ENCODE data around the gene DTNB. TPM values are rescaled to one million over a fixed set of nuclear protein-coding genes. Genes with fewer than 3 reads are reported as not detected.

DTNB gene
- total RNA-seq, 1 donor from 2014 or later = 30.5 TPM

DNA sequence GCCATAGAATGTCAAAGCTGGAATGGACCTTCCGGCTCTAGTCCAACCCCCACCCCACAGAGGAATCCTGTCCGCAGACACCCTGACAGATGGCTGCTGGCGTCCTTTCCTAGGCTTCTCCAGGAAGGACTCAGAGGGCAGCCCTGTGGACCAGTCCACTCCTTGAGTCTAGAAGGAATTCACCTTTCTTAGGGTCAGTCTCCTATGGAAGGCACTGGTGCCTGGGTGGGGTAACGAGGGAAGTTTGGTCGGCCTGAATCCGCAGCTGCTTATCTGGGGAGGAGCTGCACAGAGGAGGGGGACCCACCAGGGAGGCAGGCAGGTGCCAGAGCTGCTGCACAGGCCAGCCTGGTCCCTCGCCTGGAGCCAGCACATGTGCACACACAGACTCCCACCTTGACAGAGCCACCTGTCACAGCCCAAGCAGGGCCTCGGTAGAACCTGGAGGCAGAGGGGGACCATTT lies 334.1 kb downstream of the DTNB start:
- Mint-ChIP-seq H3K4me1 (peaks cover 45% of the 10 kb centered on the region), H3K9me3 (no peaks in the 10 kb centered on the region), H3K27ac (peak overlapping the region; percentile 70), H3K4me3 (peak overlapping the region; percentile 71), H3K27me3 (no peaks in the 10 kb centered on the region), H3K36me3 (ENCODE audit: low read depth) (peaks cover 19% of the 10 kb centered on the region)
- no peak for DNase-seq
- intact Hi-C loops (cut with micrococcal nuclease) = no loop called here

DNA sequence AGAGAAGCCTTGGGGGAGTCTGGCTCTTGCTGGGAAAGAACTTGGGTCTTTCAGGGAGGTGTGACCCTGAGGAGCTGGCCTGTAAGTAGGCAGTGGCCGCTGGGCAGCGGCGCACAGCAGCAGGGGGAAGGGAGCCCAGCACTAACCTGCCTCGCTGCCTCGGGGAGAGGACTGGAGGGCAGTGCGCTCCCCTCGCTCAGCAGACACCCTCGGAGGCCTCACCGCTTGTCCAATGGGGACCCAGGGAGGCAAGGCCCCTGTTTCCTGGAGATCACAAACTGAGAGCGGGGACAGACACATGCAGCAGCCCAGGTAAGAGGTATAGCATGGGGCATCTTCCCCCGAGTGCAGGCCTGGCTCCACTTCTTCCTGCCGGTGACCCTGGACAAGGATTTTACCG lies 335.0 kb downstream of the DTNB start:
- H3K27ac Mint-ChIP-seq = peak overlapping the region; percentile 10
- H3K9me3 Mint-ChIP-seq = no peaks in the 10 kb centered on the region
- no peaks in the 10 kb centered on the region for H3K27me3 Mint-ChIP-seq
- H3K4me1 Mint-ChIP-seq = peaks cover 50% of the 10 kb centered on the region
- H3K4me3 Mint-ChIP-seq = peak overlapping the region; percentile 71
- H3K36me3 Mint-ChIP-seq (ENCODE audit: low read depth) = peaks cover 19% of the 10 kb centered on the region
- intact Hi-C loops (cut with micrococcal nuclease) = no loop called here
- DNase-seq = no peak

- no peaks in the 10 kb centered on the region for H3K27me3 Mint-ChIP-seq
- H3K4me1 Mint-ChIP-seq = peaks cover 54% of the 10 kb centered on the region
- H3K9me3 Mint-ChIP-seq = no peaks in the 10 kb centered on the region
- H3K36me3 Mint-ChIP-seq (ENCODE audit: low read depth) = peaks cover 19% of the 10 kb centered on the region
- DNase-seq = no peak
- intact Hi-C loops (cut with micrococcal nuclease) = no loop called here
- peak overlapping the region; percentile 35 for H3K4me3 Mint-ChIP-seq
- peak overlapping the region; percentile 70 for H3K27ac Mint-ChIP-seq
These were observed 335.5 kb downstream of the DTNB start for GRCh38 chr2:25337891-25338290.

DNA sequence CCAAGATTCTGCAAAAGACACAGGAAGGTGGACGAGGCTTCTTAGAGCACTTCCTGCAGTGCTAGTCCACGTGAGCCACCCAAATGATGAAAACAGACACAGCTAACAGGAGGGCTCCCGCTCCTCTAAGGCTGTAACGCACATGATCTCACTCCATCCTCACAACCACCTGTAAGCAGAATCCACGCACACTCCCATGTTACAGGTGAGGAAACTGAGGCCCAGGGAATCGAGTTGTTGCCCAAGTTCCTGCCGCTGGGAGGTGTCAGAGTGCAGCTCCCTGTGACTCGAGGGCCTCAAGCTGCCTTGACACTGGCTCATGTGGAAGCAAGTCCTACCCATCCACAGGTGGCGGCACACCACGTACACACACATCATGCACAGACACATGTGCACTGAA lies 336.1 kb downstream of the DTNB start:
- Mint-ChIP-seq H3K4me3 (peak overlapping the region; percentile 35), H3K9me3 (no peaks in the 10 kb centered on the region), H3K4me1 (peaks cover 55% of the 10 kb centered on the region), H3K27me3 (no peaks in the 10 kb centered on the region), H3K27ac (peak overlapping the region; percentile 70), H3K36me3 (ENCODE audit: low read depth) (peaks cover 19% of the 10 kb centered on the region)
- peak; percentile 69 for DNase-seq
- intact Hi-C loops (cut with micrococcal nuclease) = no loop called here

DNA sequence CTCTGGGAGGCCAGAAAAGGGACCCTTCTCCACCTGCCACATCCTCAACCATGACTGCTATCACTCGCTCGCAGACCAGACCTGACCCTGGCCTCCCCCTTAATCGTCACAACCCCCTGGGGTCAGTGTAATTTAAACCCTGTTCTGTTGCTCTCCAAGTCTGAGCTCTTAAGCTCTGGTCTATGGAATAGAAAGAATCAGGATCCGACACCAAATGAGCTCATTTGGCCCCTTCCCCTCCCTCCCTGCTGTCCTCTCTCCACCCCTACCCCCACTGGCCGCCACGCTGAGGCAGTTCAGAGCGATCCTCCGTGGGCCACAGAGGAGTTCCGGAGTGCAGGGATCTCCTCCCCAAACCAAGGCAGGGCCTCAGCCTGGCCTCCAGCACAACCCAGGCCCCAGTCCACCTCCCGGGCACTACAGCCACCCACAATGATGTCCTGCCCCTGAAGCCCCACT lies 337.0 kb downstream of the DTNB start:
- intact Hi-C loops (cut with micrococcal nuclease) = no loop called here
- H3K36me3 Mint-ChIP-seq (ENCODE audit: low read depth) = peaks cover 28% of the 10 kb centered on the region
- peaks cover 64% of the 10 kb centered on the region for H3K4me1 Mint-ChIP-seq
- DNase-seq = no peak
- peak overlapping the region; percentile 58 for H3K27ac Mint-ChIP-seq
- H3K9me3 Mint-ChIP-seq = no peaks in the 10 kb centered on the region
- no peak overlapping the region for H3K4me3 Mint-ChIP-seq
- no peaks in the 10 kb centered on the region for H3K27me3 Mint-ChIP-seq

DNA sequence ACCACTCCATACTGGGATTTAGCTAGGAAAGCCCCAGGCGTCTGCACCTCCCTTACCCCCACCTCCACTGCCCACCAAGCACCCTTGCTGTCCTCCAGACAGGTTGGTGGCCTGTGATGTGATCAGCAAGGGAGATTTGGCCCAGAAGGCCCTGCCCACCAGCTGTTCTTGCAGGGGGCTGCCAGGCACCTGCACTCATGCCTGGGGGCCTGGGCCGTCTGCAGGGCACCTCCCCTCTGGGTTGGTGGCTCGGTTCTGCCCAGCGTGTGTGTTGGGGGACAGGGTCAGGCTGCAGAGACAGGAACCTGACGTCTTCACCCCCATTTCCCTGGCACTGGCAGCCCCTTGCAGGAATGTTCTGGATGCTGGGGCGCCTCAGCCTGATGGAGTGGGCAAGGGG lies 337.4 kb downstream of the DTNB start:
- no peak overlapping the region for H3K27ac Mint-ChIP-seq
- H3K4me3 Mint-ChIP-seq = no peak overlapping the region
- intact Hi-C loops (cut with micrococcal nuclease) = no loop called here
- H3K36me3 Mint-ChIP-seq (ENCODE audit: low read depth) = peaks cover 32% of the 10 kb centered on the region
- peaks cover 68% of the 10 kb centered on the region for H3K4me1 Mint-ChIP-seq
- no peak for DNase-seq
- H3K27me3 Mint-ChIP-seq = no peaks in the 10 kb centered on the region
- no peaks in the 10 kb centered on the region for H3K9me3 Mint-ChIP-seq

DNA sequence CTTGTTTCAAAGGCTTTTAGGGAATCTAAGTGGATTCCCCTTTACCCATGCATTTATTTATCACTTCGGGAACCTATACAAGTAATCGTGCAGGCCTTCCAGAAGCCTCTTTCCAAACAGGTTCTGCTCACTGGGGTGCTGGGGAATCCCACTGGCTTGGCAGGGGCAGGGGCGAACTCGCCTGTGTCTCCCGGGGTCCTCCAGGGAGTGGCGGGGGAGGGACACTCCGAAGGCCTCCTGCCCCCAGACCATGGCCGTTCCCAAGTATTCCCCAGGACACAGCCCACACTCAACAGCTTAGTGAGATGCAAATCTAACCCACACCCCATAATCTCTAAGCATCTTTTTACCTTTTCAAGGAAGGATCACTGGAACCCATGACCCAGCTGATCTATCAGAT lies 338.2 kb downstream of the DTNB start:
- Mint-ChIP-seq H3K27ac (peak overlapping the region; percentile 31), H3K36me3 (ENCODE audit: low read depth) (peaks cover 35% of the 10 kb centered on the region), H3K9me3 (no peaks in the 10 kb centered on the region), H3K27me3 (no peaks in the 10 kb centered on the region), H3K4me3 (peak overlapping the region; percentile 18), H3K4me1 (peaks cover 73% of the 10 kb centered on the region)
- intact Hi-C loops (cut with micrococcal nuclease) = no loop called here
- no peak for DNase-seq

GRCh38 chr2:25334482-25334881 lies 338.9 kb downstream of the DTNB start:
- DNase-seq = no peak
- H3K27me3 Mint-ChIP-seq = no peaks in the 10 kb centered on the region
- peaks cover 42% of the 10 kb centered on the region for H3K36me3 Mint-ChIP-seq (ENCODE audit: low read depth)
- H3K27ac Mint-ChIP-seq = peak overlapping the region; percentile 31
- H3K4me1 Mint-ChIP-seq = peaks cover 77% of the 10 kb centered on the region
- intact Hi-C loops (cut with micrococcal nuclease) = no loop called here
- H3K9me3 Mint-ChIP-seq = no peaks in the 10 kb centered on the region
- peak overlapping the region; percentile 18 for H3K4me3 Mint-ChIP-seq

DNA sequence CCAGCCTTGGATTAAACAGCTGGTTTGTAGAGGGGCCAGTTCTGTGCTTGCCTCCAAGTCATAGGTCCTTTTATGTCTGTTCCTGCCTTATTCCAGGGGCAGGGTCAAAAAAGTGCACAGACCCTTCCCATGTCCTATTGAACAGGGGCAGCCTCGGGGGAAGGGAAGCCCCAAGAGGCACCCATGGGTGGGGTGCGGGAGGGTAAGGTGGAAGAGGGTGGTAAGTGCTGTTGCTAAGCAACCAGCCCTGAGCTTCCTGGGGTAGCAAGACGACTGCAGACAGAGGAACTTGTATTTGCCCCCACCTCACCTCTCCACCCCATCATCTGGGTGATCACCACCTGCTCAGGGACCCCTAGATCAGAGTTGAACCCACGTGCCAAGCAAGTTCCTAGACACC lies 339.4 kb downstream of the DTNB start:
- peaks cover 74% of the 10 kb centered on the region for H3K4me1 Mint-ChIP-seq
- DNase-seq = no peak
- H3K27me3 Mint-ChIP-seq = no peaks in the 10 kb centered on the region
- no peak overlapping the region for H3K4me3 Mint-ChIP-seq
- intact Hi-C loops (cut with micrococcal nuclease) = no loop called here
- no peak overlapping the region for H3K27ac Mint-ChIP-seq
- H3K36me3 Mint-ChIP-seq (ENCODE audit: low read depth) = peaks cover 44% of the 10 kb centered on the region
- H3K9me3 Mint-ChIP-seq = no peaks in the 10 kb centered on the region

DNA sequence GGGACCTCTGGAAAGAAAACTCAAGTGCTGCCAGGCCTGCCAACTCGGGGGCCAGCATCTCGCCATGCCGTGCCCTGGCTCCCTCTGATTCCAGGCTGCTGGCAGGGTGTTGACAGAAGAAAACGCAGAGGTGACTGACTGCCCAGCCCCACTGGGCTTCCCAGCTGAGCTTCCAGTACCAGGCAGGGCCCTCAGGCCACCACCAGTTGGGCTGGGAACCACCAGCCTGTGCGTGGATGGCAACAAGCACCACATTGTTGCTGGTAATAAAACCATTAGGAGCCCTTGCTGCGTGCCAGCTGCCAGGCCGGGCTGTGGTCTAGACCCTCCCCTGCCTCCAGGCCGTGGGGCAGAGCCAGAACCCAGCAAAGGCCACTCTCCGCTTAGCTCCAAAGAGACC lies 340.8 kb downstream of the DTNB start:
- Mint-ChIP-seq H3K27ac (peak overlapping the region; percentile 30), H3K9me3 (no peaks in the 10 kb centered on the region), H3K27me3 (no peaks in the 10 kb centered on the region), H3K36me3 (ENCODE audit: low read depth) (peaks cover 48% of the 10 kb centered on the region), H3K4me1 (peaks cover 63% of the 10 kb centered on the region), H3K4me3 (no peak overlapping the region)
- intact Hi-C loops (cut with micrococcal nuclease) = no loop called here
- no peak for DNase-seq

DNA sequence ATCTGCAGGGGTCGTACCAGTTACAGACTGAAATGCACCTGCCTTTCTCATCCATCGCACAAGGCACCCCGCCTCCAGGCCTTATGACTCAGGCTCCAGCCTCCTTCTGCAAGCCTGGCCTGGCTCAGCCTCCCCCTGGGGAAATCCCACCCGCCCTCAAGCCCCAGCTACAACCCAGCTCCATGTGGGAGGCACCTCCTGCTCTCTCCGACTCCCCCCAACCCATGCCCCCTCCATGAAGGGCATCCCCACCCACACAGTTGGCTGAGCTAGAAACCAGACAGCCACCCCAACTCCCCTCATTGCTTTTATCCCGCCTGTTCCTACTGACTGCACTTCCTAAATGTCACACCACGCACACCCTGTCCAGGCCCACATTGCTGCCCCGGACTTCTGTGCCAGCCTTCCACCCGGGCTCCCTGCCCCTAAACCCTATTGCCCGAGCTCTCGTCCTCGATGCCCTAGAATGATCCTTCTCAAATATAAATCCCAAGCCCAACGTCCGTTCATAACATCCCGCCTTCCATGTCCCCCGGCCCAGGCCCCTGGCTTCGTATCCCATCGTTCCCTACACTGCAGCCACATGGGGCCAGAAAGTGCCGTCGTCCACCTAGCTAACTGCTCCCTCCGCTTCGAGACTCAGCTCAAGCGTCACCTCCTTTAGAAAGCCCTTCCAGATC lies 341.6 kb downstream of the DTNB start:
- Mint-ChIP-seq H3K4me3 (peak overlapping the region; percentile 55), H3K9me3 (no peaks in the 10 kb centered on the region)
- no peak for DNase-seq

DNA sequence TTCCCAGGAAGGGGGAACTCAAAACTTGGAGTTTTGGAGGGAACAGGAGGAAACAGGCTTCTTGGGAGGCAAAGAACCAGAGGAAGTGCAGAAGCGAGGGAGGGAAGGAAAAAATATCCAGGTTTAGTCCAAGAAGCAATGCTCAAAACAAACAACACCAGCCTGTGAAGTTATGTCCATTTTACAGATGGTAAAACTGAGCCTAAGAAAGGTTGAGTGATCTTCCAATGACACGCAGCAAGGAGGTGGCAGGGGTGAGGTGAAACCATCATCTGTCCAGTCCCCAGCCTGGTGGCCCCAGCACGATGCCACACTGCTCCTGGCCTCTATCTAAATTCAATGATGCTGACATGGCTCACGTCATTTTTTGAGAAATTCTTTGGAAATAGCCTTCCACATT lies 342.4 kb downstream of the DTNB start:
- peaks cover 57% of the 10 kb centered on the region for H3K36me3 Mint-ChIP-seq (ENCODE audit: low read depth)
- no peaks in the 10 kb centered on the region for H3K27me3 Mint-ChIP-seq
- peaks cover 54% of the 10 kb centered on the region for H3K4me1 Mint-ChIP-seq
- intact Hi-C loops (cut with micrococcal nuclease) = no loop called here
- H3K9me3 Mint-ChIP-seq = peaks cover 4% of the 10 kb centered on the region
- DNase-seq = no peak
- peak overlapping the region; percentile 55 for H3K4me3 Mint-ChIP-seq
- H3K27ac Mint-ChIP-seq = peak overlapping the region; percentile 77

More for the DNA sequence above, 341.6 kb downstream of the DTNB start:
- peak overlapping the region; percentile 77 for H3K27ac Mint-ChIP-seq
- H3K36me3 Mint-ChIP-seq (ENCODE audit: low read depth) = peaks cover 50% of the 10 kb centered on the region
- H3K27me3 Mint-ChIP-seq = no peaks in the 10 kb centered on the region
- peaks cover 55% of the 10 kb centered on the region for H3K4me1 Mint-ChIP-seq
- intact Hi-C loops (cut with micrococcal nuclease) = no loop called here

GRCh38 chr2:25330273-25330672 lies 343.1 kb downstream of the DTNB start:
- intact Hi-C loops (cut with micrococcal nuclease) = no loop called here
- H3K4me1 Mint-ChIP-seq = peaks cover 50% of the 10 kb centered on the region
- peaks cover 9% of the 10 kb centered on the region for H3K9me3 Mint-ChIP-seq
- DNase-seq = no peak
- no peak overlapping the region for H3K27ac Mint-ChIP-seq
- no peaks in the 10 kb centered on the region for H3K27me3 Mint-ChIP-seq
- peaks cover 58% of the 10 kb centered on the region for H3K36me3 Mint-ChIP-seq (ENCODE audit: low read depth)
- H3K4me3 Mint-ChIP-seq = no peak overlapping the region

DNA sequence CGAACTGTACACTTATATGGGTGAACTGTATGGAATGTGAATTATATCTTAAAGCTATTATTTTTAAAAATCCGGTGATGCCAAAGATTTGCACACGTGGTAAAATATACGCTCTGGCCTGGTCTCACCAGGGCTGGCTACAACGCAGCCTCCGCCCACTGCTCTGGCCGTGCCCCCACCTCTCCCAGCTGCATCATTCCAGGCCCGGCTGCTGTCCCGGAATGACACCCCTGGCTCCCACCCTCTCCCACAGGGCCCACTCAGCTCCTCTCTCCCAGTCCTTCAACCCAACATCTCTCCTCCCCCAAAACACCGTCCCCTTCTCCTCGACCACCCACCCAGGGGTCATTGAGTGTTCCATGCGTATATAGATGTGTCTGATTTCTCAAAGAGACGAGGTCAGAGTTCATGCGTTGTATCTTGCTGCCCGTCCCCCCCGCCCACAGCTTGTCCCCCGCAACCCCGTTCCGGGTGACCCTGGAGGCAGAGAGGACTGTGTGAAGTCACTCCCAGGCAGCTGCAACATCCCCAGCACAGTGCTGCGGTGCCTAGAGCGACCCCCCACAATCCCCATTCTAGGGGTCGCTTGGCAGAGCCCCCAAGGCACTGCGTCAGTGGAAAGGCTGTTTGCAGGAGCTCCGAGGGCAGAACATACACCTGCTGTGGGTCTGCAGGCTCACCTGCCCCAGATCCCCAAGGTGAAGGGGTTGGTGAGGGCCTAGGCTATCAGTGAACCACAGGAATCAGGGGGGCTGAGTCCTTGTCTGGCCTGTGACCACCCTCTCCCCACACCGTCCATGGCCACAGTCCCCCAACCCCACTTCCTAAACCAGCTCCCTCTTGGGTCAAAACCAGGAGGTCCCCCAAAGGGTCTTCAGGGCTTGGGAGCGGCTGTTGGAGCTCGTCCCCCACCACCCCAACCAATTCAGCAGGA lies 345.0 kb downstream of the DTNB start:
- DNase-seq = no peak
- Mint-ChIP-seq H3K27ac (peak overlapping the region; percentile 48), H3K9me3 (peaks cover 9% of the 10 kb centered on the region), H3K4me3 (no peak overlapping the region), H3K36me3 (ENCODE audit: low read depth) (peaks cover 58% of the 10 kb centered on the region), H3K4me1 (peaks cover 49% of the 10 kb centered on the region), H3K27me3 (no peaks in the 10 kb centered on the region)
- intact Hi-C loops (cut with micrococcal nuclease) = no loop called here

Measured in activated CD4-positive, alpha-beta T cell treated with anti-CD3 and anti-CD28 coated beads, Interleukin-2, amount 10 ng/mL, durations not matched to agents 24 days and 14 days (primary cell).